ENCODE results near the gene MACROD2.

- TF ChIP-seq CTCF (IDR thresholded peaks at IDR 0.05) (no peak), EP300 (IDR thresholded peaks at IDR 0.05) (no peak), POLR2A (IDR thresholded peaks at IDR 0.05) (no peak)
Observed at GRCh38 chr20:16017656-16018055, 2022.3 kb downstream of the MACROD2 start.

Data from tibial nerve (tissue), 4 donors.